ENCODE data around the gene TAF13. TPM values are rescaled to one million over a fixed set of nuclear protein-coding genes. Genes with fewer than 3 reads are reported as not detected.

The TAF13 gene, protein sequence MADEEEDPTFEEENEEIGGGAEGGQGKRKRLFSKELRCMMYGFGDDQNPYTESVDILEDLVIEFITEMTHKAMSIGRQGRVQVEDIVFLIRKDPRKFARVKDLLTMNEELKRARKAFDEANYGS
- total RNA-seq: 10 to 100 TPM; 24.5 to 24.6 TPM

DNA sequence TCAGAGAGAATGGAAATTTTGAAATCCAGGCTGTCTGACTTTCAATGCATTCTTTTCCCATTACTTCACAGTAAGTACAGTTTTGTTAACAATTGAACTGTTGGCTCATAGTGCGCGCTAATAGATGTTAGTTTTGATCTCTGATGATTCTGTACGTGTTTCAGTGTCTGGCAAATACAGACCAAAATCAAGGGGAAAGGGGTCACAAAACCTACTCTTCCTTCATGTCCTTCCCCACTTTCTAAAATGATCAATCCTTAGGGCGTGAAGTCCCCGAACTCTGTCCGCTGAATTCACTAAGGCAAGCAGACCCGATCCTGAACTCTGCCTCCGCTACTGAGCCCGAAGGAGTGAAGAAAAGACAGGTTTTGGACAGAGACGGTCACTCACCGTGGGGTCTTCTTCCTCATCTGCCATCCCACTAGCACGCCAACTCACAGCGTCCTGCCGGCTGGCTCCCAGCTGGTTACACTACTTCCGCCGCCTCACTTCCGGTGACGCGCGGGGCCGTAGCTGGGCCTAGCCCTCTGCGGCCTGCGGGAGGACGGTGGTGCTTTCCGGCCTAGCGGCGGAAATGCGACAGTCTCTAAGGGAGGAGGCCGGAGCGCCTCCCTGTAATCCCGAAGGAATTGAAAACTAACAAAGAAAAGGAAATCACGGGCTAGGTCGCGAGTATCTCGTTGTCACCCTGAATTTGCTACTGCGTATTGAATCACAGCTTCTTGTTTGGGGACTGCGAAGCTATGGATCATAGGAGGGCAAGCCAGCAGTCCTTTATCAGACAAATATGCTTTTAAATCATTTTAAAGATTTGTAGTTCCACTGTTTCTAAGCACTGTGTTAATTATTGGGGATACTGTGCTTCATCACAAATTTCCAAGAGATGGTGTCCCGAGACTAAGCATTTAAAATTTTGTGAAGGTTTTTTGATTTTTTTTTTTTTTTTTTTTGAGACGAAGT, at the start of gene TAF13:
TAF13 (minus strand) TSS at position 473 of the 960 bp plus-strand sequence; CDS start at position 417, 56 bp downstream.
- Mint-ChIP-seq H3K36me3 (ENCODE audit: low read depth) (peaks cover 7% of the 10 kb centered on the region), H3K9me3 (ENCODE audit: insufficient read depth) (no peaks in the 10 kb centered on the region), H3K27ac (peak within 1 kb of the TSS; percentile 99), H3K27me3 (ENCODE audit: low read depth) (no peaks in the 10 kb centered on the region), H3K4me1 (ENCODE audit: low read depth) (peaks cover 20% of the 10 kb centered on the region), H3K4me3 (peak within 1 kb of the TSS; percentile 99)
- ATAC-seq (peak; percentile 99), DNase-seq (peak; percentile 91)
- ChIA-PET POLR2A (interaction anchor here (0.8 to 2.3 kb wide), 5 partner anchors 15 to 421 kb away, joined by 3 to 14 read pairs (median 6); partner anchors contain the start of genes TMEM167B and WDR47), CTCF (interaction anchor here (0.9 to 2.0 kb wide), 4 partner anchors 14 to 48 kb away, joined by 3 to 16 read pairs (median 6); partner anchors contain the start of gene TMEM167B)

GRCh38 chr1:109120356-109120755, 44.6 kb upstream of the TAF13 start:
- Mint-ChIP-seq H3K4me3 (no peak overlapping the region), H3K36me3 (ENCODE audit: low read depth) (no peaks in the 10 kb centered on the region), H3K27me3 (ENCODE audit: low read depth) (no peaks in the 10 kb centered on the region), H3K27ac (no peak overlapping the region), H3K9me3 (ENCODE audit: insufficient read depth) (no peaks in the 10 kb centered on the region), H3K4me1 (ENCODE audit: low read depth) (no peaks in the 10 kb centered on the region)
- ATAC-seq (no peak), DNase-seq (no peak)
- ChIA-PET POLR2A (no interaction called here), CTCF (interaction anchor here (2.5 kb wide), 1 partner anchor 8 kb away, joined by 7 read pairs; a partner anchor contains a TSS)

DNA sequence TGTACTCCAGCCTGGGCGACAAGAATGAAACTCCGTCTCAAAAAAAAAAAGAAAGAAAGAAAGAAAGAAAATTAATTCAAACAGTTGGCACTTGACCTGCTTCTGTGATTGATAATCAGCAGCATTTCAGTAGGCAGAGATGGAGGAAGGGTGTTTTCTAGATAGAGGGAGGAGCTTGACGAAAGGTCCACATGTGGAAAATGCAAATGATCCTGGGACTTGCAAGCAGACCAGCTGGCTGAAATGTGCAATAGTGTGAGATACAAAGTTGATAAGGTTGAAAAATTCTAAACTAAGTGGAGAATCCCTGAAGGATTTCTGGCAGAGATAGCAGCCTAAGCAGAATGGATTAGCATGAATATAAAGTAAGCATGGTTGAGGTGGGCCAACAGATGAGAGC, 42.3 kb upstream of the TAF13 start:
- H3K4me1 Mint-ChIP-seq (ENCODE audit: low read depth): peaks cover 12% of the 10 kb centered on the region
- no peak overlapping the region for H3K4me3 Mint-ChIP-seq
- ChIA-PET CTCF (no interaction called here), POLR2A (no interaction called here)
- H3K27ac Mint-ChIP-seq: no peak overlapping the region
- no peaks in the 10 kb centered on the region for H3K9me3 Mint-ChIP-seq (ENCODE audit: insufficient read depth)
- H3K36me3 Mint-ChIP-seq (ENCODE audit: low read depth): no peaks in the 10 kb centered on the region
- DNase-seq: no peak
- peaks cover 3% of the 10 kb centered on the region for H3K27me3 Mint-ChIP-seq (ENCODE audit: low read depth)
- no peak for ATAC-seq

- peaks cover 24% of the 10 kb centered on the region for H3K4me1 Mint-ChIP-seq (ENCODE audit: low read depth)
- peaks cover 9% of the 10 kb centered on the region for H3K27me3 Mint-ChIP-seq (ENCODE audit: low read depth)
- DNase-seq: no peak
- H3K36me3 Mint-ChIP-seq (ENCODE audit: low read depth): no peaks in the 10 kb centered on the region
- H3K4me3 Mint-ChIP-seq: no peak overlapping the region
- ChIA-PET CTCF (interaction anchor here (4.6 kb wide), 1 partner anchor 77 kb away, joined by 20 read pairs; no protein-coding TSS in a partner anchor), POLR2A (no interaction called here)
- no peaks in the 10 kb centered on the region for H3K9me3 Mint-ChIP-seq (ENCODE audit: insufficient read depth)
- ATAC-seq: no peak
- no peak overlapping the region for H3K27ac Mint-ChIP-seq
Observed at GRCh38 chr1:109116286-109116685, 40.5 kb upstream of the TAF13 start.

DNA sequence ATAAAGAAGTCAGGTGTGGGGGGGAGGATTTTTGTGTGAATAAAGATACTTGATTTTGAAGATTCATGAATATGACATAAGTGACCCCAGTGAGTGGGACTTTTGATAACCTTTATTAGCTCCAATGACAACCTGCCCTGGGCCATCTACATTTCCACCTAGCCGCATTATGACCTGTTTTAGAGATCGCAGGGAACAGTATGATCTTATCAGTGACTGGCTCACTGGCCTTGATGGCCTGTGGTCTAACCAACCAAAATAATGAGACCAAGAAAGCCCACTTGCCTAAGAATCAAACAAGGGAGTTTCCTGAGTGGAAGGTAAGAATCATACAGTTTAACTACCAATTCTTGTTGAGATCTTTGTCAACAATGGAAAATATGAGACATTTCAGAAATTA, 39.9 kb upstream of the TAF13 start:
- POLR2A ChIA-PET: no interaction called here
- H3K4me3 Mint-ChIP-seq: no peak overlapping the region
- CTCF ChIA-PET: interaction anchor here (0.9 to 4.6 kb wide), 2 partner anchors 78 to 286 kb away, joined by 3 to 20 read pairs; no protein-coding TSS in a partner anchor
- no peaks in the 10 kb centered on the region for H3K36me3 Mint-ChIP-seq (ENCODE audit: low read depth)
- H3K4me1 Mint-ChIP-seq (ENCODE audit: low read depth): peaks cover 24% of the 10 kb centered on the region
- no peak for DNase-seq
- no peak overlapping the region for H3K27ac Mint-ChIP-seq
- peaks cover 12% of the 10 kb centered on the region for H3K27me3 Mint-ChIP-seq (ENCODE audit: low read depth)
- ATAC-seq: no peak
- H3K9me3 Mint-ChIP-seq (ENCODE audit: insufficient read depth): no peaks in the 10 kb centered on the region

DNA sequence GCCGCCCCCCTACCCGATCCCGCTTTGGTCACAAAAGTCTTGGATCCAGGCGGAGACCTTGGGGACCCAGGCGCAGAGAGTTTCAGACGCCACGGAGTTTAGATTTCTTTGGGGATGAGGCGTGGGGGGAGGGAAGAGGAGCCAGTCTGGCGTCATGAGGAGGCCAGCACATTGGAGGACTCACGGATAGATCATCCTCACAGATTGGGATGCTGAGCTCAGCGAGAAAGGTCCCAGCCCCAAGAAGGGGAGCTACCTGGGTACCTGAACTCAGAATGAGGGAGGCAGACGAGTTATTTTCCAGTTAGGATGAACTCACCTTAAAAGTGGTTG, 38.5 kb upstream of the TAF13 start:
- H3K36me3 Mint-ChIP-seq (ENCODE audit: low read depth): no peaks in the 10 kb centered on the region
- ChIA-PET POLR2A (interaction anchor here (7.2 kb wide), 1 partner anchor 14 kb away, joined by 50 read pairs; no protein-coding TSS in a partner anchor), CTCF (interaction anchor here (0.7 to 4.6 kb wide), 7 partner anchors 14 to 286 kb away, joined by 3 to 30 read pairs (median 3); no protein-coding TSS in a partner anchor)
- no peaks in the 10 kb centered on the region for H3K9me3 Mint-ChIP-seq (ENCODE audit: insufficient read depth)
- H3K27ac Mint-ChIP-seq: no peak overlapping the region
- H3K4me1 Mint-ChIP-seq (ENCODE audit: low read depth): peaks cover 33% of the 10 kb centered on the region
- ATAC-seq (no peak), DNase-seq (no peak)
- peaks cover 20% of the 10 kb centered on the region for H3K27me3 Mint-ChIP-seq (ENCODE audit: low read depth)
- H3K4me3 Mint-ChIP-seq: peak overlapping the region; percentile 77

GRCh38 chr1:109113590-109114341, 38.0 kb upstream of the TAF13 start, which contains the start of gene ELAPOR1:
Gene ELAPOR1, plus strand, starts transcription at chr1:109114115. Its CDS starts 69 bp downstream, at chr1:109114184.
- Mint-ChIP-seq H3K9me3 (ENCODE audit: insufficient read depth) (no peaks in the 10 kb centered on the region), H3K4me1 (ENCODE audit: low read depth) (peaks cover 33% of the 10 kb centered on the region), H3K4me3 (peak within 1 kb of the TSS; percentile 77), H3K27me3 (ENCODE audit: low read depth) (peaks cover 22% of the 10 kb centered on the region), H3K36me3 (ENCODE audit: low read depth) (no peaks in the 10 kb centered on the region), H3K27ac (peak within 1 kb of the TSS; percentile 58)
- peak; percentile 92 for DNase-seq
- POLR2A ChIA-PET: interaction anchor here (7.2 kb wide), 1 partner anchor 13 kb away, joined by 50 read pairs; no protein-coding TSS in a partner anchor
- ATAC-seq: peak; percentile 90
- CTCF ChIA-PET: interaction anchor here (0.7 to 4.6 kb wide), 24 partner anchors 10 to 419 kb away, joined by 3 to 80 read pairs (median 6); partner anchors contain the start of gene TAF13

DNA sequence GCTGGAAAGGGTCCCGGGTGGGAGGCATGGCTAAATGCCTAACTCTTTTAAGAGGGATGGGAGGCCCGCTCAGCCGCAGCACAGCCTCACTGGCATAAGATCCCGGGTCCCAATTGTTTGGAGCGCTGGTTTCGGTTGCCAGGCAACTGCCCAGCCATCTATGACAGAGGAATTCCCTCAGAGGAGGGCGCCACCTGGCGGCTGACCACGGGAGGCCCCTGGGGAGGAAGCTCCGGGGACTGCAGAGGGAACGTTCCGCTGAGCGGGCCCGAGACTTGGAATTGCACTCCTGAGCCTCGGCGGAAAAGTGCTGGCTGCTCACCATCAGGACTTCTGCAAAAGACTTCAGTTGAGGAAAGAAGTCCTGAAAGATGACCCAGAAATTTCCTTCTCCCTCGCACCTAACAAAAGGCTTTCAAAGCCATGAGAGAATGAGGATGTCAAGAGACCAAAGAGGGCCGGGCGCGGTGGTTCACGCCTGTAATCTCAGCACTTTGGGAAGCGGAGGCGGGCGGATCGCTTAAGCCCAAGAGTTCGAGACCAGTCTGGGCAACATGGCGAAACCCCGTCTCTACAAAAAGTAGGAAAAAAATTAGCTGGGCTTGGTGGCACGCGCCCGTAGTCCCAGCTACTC, 37.0 kb upstream of the TAF13 start:
- POLR2A ChIA-PET: interaction anchor here (0.6 to 7.2 kb wide), 2 partner anchors 12 to 37 kb away, joined by 3 to 50 read pairs; partner anchors contain the start of gene TAF13
- Mint-ChIP-seq H3K4me3 (peak overlapping the region; percentile 72), H3K27me3 (ENCODE audit: low read depth) (peaks cover 26% of the 10 kb centered on the region), H3K9me3 (ENCODE audit: insufficient read depth) (no peaks in the 10 kb centered on the region), H3K4me1 (ENCODE audit: low read depth) (peaks cover 33% of the 10 kb centered on the region), H3K36me3 (ENCODE audit: low read depth) (no peaks in the 10 kb centered on the region), H3K27ac (peak overlapping the region; percentile 58)
- CTCF ChIA-PET: interaction anchor here (0.6 to 4.6 kb wide), 47 partner anchors 9 to 1226 kb away, joined by 3 to 80 read pairs (median 5); partner anchors contain the start of genes HENMT1, PRPF38B, RBM15 and SARS1
- ATAC-seq: peak; percentile 63
- DNase-seq: peak; percentile 91

DNA sequence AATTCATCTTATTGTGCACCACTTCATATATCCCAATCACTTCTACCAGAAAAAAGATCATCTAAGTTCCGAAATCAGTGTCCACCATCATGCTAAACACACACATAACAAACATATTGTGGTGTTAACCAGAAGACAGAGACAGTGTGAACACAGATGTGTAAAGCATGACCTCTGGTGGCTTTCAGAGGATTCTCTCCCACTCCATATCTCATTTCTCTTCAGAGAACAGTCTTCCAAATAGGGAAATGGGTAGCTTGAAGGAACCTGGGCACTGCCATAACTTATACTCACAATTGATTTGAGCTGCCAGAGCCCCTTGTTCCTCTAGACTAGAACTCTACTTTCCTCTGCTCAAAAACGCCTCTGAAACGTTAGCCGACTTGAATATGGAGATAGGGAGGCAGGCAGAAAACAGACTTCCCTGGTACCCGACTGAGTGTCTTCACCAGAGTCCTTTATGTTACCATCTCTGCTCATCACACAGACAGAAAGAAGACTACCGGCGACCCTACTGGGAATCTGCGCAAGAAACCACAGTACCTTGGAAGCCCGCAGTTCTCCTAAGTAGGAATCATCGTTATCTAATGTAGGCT, 36.4 kb upstream of the TAF13 start:
- Mint-ChIP-seq H3K36me3 (ENCODE audit: low read depth) (no peaks in the 10 kb centered on the region), H3K4me3 (no peak overlapping the region), H3K9me3 (ENCODE audit: insufficient read depth) (no peaks in the 10 kb centered on the region), H3K27me3 (ENCODE audit: low read depth) (peaks cover 26% of the 10 kb centered on the region), H3K4me1 (ENCODE audit: low read depth) (peaks cover 35% of the 10 kb centered on the region), H3K27ac (no peak overlapping the region)
- ATAC-seq (no peak), DNase-seq (no peak)
- CTCF ChIA-PET: interaction anchor here (0.6 to 4.6 kb wide), 39 partner anchors 9 to 451 kb away, joined by 3 to 80 read pairs (median 6); partner anchors contain the start of genes HENMT1, PRPF38B, SARS1 and TAF13
- POLR2A ChIA-PET: interaction anchor here (1.2 to 7.2 kb wide), 2 partner anchors 12 to 92 kb away, joined by 5 to 50 read pairs; no protein-coding TSS in a partner anchor

GRCh38 chr1:109111386-109112055, 35.7 kb upstream of the TAF13 start:
- Mint-ChIP-seq H3K27ac (no peak overlapping the region), H3K9me3 (ENCODE audit: insufficient read depth) (no peaks in the 10 kb centered on the region), H3K36me3 (ENCODE audit: low read depth) (no peaks in the 10 kb centered on the region), H3K4me1 (ENCODE audit: low read depth) (peaks cover 41% of the 10 kb centered on the region), H3K4me3 (no peak overlapping the region), H3K27me3 (ENCODE audit: low read depth) (peaks cover 26% of the 10 kb centered on the region)
- ChIA-PET CTCF (interaction anchor here (0.9 to 4.6 kb wide), 18 partner anchors 9 to 465 kb away, joined by 3 to 80 read pairs (median 7); partner anchors contain the start of genes PRPF38B and SARS1), POLR2A (interaction anchor here (1.2 to 7.2 kb wide), 2 partner anchors 11 to 91 kb away, joined by 5 to 50 read pairs; no protein-coding TSS in a partner anchor)
- DNase-seq: no peak
- no peak for ATAC-seq

All from activated CD8-positive, alpha-beta T cell treated with anti-CD3 and anti-CD28 coated beads, Interleukin-2, amount 10 ng/mL, durations not matched to agents 7 days and 5 days (primary cell).